CD4-positive, alpha-beta T cell treated with Interleukin-15 for 4 hours (primary cell): ENCODE measurements around the gene SLC35B3.
"Not testable (repeated sequence)": the region's sequence is repeated elsewhere in the genome, so short reads cannot be mapped to it uniquely, and the experiment has no call there.

Experiments used
- DNase-seq: peaks from one replicate; pipeline ENCODE4 v3.0.0-alpha.2; 2020; ENCODE audit warnings: low spot score

The SLC35B3 gene

GRCh38 chr6:8435093-8435844 lies at the start of gene SLC35B3:
Gene SLC35B3, minus strand, starts transcription at chr6:8435545.
- DNase-seq: peak; percentile 98

DNA sequence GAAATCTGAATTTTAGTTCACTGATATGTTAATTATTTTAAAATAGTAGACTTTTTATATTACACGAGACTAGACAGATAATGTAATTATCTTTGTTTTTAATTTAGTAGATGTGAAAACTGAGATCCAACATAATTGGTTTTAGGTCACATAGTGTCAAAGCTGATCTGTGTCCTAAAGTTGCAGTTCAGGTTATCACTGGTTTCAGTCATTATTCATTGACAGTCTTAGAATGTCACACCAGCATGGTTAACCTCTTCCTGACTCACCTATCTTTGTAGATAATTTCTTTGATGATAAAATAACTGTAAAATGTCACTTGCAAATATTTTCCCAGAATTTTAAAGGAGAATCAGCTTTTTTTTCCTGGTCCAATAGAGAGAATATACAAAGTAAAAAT lies 48.3 kb upstream of the SLC35B3 start:
- DNase-seq: no peak

DNA sequence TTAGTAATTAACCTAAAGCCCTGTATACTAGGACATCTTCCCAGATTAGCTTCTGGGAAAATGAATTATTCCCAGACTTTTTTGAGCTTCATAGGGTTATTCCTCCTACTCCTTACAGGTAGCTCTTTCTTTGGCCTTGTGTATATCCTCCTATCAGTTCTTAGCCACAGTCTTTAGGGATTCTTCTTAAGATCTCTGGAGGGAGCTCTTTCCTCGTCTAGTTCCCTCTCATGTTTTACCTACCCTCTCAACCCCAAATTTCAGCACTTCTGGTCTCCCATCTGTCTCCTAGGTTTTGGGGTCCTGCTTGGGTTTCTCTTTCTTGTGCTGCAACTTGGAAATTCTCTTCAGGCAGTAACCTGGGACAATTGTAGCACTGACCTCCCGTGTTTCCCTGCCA lies 46.4 kb upstream of the SLC35B3 start:
- no peak for DNase-seq

GRCh38 chr6:8478418-8478817 lies 43.1 kb upstream of the SLC35B3 start:
- DNase-seq: no peak

- no peak for DNase-seq
Measured at GRCh38 chr6:8476656-8477055, 41.3 kb upstream of the SLC35B3 start.

DNA sequence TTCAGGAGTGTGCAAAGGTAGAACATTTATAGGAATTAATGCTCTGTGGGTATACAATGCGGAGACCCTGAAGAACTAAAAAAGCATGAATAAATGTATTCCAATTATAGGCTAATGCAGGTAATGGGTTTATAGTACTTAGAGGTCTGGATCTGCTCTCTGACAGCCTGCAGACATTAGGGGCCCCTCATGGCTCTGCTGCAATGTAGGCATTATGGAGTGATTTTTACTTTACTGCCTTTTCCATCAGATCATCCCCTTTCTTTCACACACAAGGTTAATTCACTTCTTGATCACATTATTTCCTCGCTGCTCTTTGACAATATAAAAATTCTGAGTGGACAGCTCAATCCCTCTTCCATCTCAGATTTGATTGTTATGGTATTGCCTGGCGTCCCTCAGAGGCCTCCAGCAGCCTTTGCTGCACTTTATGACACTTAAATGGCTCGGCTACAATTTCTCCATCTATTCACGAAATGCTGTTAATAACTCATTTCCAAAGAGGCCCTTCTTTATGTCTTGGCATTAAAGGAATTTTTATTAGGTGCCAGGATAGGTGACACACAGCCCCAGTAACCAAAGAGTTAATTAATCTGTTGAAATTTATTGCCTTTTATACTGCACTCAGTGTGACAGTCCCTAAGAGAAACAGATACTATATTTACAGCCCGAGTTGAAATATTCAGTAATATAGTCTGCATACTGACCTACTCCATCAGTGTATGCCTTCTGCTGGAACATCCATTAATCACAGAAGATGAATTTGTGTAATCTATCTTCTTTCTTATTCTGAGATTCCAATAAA lies 33.4 kb upstream of the SLC35B3 start:
- DNase-seq: no peak

DNA sequence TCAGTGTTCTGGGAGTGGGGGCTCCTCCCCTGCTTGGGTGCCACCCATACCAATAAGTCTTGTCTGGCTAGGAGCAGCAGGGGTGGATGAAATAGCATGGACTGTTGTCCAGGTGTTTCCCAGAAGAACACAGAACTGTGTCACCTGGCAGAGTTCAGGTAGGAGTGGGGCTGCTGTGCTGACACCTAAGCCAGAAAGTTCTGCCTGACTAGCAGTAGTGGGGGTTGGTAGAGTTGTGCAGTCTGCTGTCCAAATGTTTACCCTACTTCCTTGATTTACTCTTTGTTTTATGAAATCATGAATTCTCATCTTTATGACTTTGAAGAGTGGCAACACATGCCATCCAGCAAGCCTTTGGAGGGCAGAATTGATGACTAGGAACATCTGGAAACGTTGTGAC lies 27.3 kb upstream of the SLC35B3 start:
- DNase-seq: no peak

- no peak for DNase-seq
Measured at GRCh38 chr6:8462169-8462568, 26.8 kb upstream of the SLC35B3 start.

GRCh38 chr6:8446391-8446790 lies 11.0 kb upstream of the SLC35B3 start:
- DNase-seq: no peak

- not testable (repeated sequence) for DNase-seq
Measured at GRCh38 chr6:8445930-8446329, 10.6 kb upstream of the SLC35B3 start.

- no peak for DNase-seq
Measured at GRCh38 chr6:8442150-8442549, 6.8 kb upstream of the SLC35B3 start.

DNA sequence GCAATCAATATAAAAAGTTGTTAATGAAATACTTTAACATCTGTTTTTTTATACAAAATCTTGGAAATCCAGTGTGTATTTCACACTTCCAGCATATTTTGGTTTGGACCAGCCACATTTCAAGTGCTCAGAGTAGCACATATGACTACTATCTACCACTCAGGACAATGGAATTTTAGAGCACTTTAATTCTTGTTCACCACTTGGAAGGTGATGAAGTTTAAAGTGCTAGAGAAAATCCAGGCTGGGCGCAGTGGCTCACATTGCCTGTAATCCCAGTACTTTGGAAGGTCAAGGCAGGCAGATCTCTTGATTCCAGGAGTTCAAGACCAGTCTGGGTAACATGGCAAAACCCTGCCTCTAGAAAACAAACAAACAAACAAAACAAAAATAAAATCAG lies 6.1 kb upstream of the SLC35B3 start:
- DNase-seq: no peak

DNA sequence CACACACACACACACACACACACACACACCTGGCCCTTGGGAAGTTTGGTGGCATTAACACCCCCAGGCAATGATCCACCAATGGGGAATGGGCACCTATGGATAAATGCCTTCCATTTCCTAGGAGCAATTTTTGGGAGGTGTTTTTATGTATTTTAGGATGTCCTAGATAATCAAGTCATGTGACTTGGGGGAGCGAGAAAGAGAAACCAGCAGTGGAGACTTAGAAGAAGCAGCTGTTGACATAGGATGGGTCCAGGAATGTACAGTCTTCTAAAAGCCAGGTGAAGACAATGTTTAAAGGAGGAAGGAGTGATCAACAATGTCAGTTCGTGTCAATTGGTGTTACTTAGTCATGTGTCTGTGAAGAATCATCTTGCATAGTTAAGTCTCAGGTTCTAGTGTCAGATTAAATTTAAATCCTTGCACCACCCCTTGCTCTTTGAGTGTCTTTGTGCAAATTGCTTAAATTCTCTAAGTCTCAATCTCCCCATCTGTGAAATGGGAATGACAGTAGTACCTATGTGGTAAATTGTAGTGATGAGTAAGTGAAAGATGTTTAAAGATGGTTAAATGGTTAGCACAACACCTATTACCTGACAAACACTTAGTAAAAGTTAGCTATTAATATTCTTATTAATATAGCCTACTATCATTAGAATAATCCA lies 4.4 kb upstream of the SLC35B3 start:
- DNase-seq: no peak

DNA sequence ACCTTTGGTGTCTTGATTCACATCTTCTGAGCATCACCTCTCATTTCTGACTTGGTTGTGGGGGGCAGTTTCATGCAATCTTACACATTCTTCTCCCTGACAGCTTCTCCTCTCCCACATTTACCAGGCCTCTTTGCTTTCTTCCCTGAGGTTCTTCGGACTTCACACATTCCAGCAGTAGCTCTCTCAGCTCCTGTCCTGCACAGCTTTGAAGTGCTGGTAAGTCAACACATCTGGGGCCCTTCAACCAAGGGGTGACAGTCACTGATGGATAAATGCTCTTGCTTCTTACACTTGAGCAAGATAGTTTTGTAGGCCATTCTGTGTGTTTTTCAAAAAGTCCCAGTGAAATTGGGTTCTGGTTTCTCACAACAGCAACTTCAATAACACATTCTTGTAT lies 2.5 kb upstream of the SLC35B3 start:
- no peak for DNase-seq

GRCh38 chr6:8436966-8437365 lies 1.6 kb upstream of the SLC35B3 start:
- no peak for DNase-seq

DNA sequence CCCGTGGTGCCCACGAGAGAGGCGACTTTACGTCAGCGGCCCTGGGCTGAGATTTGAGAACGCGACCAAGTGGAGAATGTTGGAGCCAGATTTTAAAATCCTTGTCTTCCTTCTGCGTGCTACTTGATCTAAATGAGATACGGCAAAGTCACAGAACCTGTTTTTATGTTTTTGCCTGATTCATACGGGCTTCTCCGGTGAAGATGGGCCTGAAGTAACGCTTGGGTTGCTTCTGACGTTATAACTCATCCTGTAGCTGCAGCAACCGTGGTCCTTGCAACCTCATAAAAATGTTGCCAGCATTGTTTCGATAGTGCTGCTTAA lies 462 bp upstream of the SLC35B3 start:
- no peak for DNase-seq

DNA sequence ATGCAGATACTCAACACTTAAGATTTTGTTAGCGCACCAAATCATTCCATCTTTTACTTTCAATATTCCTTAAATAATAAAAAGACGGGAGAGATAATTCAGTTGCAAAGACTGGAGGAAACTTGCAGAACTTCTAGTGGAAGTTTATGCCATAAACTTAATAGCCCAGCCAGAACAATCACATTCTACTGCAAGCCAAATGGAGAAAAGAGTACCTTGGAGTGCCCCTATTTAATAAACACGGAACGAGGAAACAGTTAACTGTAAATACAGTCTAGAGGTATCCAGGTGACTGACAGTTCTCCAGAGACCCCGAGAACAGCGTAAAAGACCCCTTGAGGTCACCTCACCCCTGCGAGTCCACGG lies 635 bp downstream of the SLC35B3 start:
- DNase-seq: no peak

DNA sequence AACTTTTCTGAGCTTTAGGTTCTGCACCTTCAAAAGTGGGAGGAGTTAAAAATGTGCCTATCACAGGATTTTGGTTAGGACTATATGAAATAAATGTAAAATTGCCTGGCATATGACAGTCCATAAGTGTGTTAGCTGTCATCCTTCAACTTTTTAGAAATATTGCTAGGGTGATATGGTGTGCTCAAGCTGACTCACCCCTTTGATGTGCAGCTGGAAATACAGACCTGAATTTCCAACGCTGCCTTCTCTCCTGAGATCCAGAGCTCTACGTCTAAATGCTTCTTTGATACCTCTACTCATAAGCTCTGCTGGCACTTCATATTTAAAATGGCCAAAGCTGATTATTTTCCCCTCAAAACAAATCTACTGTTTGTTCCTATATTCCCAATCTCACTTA lies 2.7 kb downstream of the SLC35B3 start:
- DNase-seq: no peak

GRCh38 chr6:8429821-8430220 lies 5.5 kb downstream of the SLC35B3 start:
- no peak for DNase-seq

- DNase-seq: not testable (repeated sequence)
Measured at GRCh38 chr6:8426544-8426943, 8.8 kb downstream of the SLC35B3 start.

- DNase-seq: no peak
Measured at GRCh38 chr6:8420031-8420588, 15.2 kb downstream of the SLC35B3 start.

DNA sequence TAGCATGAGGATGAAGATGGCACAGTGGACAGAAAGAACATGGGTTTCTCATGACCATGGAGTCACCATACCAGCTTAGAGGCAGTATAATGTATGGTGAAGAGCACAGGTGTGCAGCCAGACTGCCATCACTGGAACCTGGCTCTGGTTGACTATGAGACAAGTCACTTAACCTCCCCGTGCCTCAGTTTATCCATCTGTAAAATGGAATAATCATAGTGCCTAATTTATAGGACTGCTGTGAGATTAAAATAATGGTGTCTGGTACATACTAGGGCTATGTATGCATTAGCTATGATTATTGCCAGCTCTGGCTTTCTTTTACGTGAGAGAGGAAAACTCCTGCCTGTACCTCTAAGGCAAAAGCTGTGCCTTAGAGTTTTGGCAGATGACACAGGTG lies 19.4 kb downstream of the SLC35B3 start:
- DNase-seq: no peak

DNA sequence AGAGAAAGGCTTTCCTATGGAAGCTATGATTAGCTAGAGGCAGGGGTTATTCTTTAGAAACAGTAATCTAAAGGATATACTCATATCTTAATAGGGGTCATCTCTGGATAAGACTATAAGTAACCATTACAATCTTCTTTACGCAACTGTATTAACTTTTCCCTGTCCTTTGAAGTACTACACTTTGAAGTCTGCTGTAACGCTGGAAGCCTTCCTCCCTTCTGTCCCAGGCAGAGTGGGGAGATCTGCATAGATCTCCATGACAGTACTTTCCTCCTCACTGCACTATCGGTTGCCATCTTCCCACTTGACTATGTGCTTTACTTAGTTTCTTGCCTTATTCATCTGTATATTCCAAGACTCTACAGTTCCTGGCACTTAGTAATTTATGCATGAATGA lies 20.1 kb downstream of the SLC35B3 start:
- no peak for DNase-seq
